Superior temporal gyrus (tissue), 1 donor: ENCODE results near the gene ARL17A.
"Not testable (repeated sequence)": the region's sequence is repeated elsewhere in the genome, so short reads cannot be mapped to it uniquely, and the experiment has no call there.

ENCODE experiments used
- DNase-seq: peaks from one replicate; pipeline ENCODE4 v3.0.0-alpha.2; 2016; ENCODE audit errors: extremely low spot score

The ARL17A gene

DNA sequence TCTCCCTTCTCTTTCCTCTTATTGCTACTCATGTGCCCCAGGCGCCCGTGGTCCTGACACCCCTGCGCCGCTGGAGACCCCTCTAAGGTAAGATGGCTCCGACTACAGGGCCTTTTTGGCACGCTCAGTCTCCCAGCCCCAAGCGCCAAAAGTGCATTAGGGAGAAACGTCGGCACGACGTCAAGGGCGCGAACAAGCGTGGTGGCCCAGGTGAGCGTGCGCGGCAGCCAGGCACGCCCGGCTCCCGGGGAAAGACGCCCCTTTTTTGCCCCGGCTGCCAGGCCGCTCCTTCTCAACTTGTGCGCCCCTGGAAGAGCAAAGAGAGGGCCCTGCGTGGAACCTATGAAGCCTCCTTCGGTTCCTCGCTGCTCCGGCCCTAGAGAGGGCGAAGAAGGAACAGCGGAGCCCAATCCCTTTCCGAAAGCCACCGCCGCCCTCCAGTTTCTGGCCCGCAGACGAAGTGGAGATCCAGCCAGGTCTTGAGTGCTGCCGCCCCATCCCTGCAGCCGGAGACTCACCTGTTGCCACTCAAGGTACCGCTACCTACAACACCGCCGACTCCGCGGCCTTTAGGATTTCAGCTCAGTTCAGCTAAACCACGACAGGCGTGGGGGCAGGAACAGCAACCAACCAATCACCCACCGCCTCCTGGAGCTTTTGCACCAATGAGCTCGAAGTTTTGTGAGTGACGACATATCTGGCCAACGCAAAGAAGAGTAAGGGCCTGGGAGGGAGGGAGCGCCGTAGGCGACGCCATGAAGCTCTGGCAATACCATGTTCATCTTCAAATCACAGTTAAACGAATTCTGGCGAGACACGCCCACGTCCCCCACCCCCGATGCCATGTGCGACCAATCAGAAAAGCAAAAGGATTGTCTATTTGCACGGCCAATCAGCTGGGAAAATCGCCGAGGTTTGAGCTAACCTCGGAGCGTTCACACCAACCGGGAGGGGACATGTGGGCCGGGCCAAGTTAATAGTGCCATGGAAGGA is at the start of gene ARL17A:
Gene ARL17A (minus strand): TSS at position 609 of the 993 bp plus-strand sequence. CDS start 3,369 bp downstream, outside the sequence.
- DNase-seq: not testable (repeated sequence)

DNA sequence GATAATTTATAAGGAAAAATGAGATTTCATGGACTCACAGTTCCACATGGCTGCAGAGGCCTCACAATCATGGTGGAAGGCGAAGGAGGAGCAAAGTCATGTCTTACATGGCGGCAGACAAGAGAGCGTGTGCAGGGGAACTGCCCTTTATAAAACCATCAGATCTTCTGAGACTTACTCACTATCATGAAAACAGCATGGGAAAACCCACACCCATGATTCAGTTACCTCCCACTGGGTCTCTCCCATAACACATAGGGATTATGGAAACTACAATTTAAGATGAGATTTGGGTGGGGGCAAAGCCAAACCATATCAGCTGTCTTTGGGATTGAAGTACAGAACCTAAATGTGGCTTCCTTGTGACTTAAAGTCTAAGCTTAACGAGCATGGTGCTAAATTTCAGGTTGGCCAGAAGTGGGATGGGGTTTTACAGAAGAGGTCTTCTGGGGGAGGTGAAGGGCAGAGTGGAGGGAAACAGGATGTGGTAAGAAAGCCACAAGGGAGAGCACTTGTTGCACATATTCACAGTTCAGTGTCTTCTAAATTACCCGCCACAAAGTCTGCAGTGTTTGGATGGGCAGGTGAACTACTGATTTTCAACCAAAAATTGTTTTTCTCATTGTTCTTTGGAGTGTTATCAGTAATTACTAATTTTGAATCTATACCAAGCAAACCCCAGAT is 49.4 kb upstream of the ARL17A start:
- DNase-seq: not testable (repeated sequence)

GRCh38 chr17:46627452-46627851 is 48.0 kb upstream of the ARL17A start:
- DNase-seq: not testable (repeated sequence)

GRCh38 chr17:46624726-46625125 is 45.2 kb upstream of the ARL17A start:
- not testable (repeated sequence) for DNase-seq

- not testable (repeated sequence) for DNase-seq
Measured at GRCh38 chr17:46623790-46624189, 44.3 kb upstream of the ARL17A start.

GRCh38 chr17:46618975-46619374 is 39.5 kb upstream of the ARL17A start:
- not testable (repeated sequence) for DNase-seq

DNA sequence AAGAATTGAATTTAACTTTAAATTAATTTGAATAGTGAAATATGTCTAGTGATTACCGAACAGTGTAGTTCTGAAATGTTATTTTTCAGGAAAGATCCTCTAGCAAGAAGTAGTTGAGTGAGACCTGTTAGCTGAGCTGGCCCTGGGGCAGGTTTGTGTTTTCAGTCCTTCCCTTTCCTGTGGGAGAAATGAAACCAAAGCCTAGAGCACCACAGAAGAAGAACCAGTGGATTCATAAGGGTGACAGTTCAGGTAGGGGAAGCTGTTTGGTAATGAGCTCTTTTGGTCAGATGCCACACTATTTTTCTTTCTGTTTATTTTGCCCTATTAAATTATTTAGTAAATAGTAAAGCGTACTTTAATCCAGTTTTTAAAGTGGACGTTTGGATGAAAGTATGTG is 37.6 kb upstream of the ARL17A start:
- DNase-seq: not testable (repeated sequence)

DNA sequence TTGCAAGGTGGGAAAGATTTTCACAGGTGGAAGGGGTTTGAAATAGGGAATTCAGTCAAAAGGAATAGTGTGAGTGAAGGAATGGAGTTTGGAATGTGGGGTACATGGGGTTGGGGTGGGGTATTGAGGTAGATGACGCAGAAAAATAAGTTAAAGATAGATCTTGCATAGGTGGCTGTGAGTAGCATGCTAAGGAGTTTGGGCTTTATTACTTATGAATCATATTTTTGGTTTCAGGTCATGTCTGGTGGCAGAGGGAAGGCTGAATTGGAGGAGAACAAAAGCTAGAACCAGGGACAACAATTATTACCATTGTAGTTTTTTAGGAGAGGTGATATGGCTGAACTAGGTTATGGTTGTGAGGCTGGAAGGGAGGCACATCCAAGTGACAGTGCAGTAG is 34.4 kb upstream of the ARL17A start:
- DNase-seq: not testable (repeated sequence)

DNA sequence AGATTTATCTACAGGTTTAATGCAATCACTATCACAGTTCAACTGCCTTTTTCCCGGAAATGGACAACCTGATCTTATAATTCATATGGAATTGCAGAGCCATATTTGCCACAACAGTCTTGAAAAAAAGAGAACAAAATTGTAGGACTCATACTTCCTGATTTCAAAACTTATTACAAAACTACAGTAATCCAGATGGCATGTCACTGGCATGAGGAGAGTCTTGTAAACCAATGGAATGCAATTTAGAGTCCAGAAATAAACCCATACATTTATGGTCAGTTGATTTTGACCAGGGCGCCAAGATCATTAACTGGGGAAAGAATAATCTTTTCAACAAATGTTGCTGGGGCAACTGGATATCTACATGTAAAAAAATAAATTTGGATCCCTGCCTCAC is 31.8 kb upstream of the ARL17A start:
- DNase-seq: not testable (repeated sequence)

DNA sequence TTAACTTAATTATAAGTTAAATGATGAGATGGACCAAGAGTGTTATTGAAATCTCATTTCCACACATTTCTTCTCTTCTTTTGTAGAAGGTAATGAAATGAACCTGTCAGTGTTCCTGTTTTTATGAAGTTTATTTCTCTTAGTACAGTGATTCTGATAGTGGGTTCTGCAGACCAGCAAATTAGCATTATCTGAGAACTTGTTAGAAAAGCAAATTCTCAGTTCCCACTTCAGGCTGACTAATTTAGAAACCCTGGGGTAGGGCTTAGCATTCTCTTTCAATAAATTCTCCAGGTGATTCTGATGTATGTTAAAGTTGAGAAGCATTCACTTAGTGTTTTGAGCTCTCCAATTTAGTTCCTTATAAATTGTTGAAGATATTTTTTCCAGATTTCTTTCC is 23.6 kb upstream of the ARL17A start:
- DNase-seq: not testable (repeated sequence)

DNA sequence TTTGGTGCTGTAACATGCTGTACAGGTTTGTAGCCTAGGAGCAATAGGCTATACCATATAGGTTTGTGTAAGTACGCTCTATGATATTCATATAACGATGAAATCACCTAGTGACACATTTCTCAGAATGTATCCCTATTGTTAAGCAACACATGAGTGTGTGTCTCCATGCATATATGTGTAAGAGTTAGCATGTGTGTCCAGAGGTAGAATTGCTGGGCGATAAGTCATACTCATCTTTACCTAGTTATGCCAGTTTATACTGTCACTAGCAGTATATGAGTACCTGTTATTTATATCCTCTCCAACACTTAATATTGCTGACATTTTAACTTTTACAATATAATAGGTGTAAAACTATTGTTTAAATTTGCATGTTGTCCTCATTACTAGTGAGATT is 21.3 kb upstream of the ARL17A start:
- not testable (repeated sequence) for DNase-seq

DNA sequence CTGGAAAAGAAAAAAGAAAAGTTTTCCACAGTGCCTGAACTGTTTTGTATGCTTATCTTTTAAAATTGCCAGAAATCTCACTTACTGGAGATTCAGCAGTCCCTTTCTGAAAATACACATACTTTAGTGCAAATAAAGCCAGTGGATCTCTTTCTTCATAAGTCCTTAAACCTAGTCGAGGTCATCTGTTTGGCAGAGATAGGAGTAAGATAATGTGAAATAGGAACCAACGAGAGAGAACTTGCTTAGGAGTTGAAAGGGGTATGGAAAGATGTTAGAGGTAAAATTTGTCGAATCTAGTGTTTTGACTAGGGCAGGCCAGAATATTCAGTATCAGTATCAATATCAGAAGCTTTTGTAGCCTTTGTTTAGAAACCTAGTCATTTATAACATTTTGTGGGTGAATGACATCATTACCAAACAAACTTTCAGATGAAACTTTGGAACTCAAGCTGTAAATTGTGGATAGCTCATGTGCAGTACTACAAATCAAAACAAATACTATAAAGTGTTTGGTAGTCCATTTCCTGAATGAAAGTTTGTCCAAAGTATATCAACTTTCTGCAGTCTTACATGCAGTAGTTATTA is 18.9 kb upstream of the ARL17A start:
- not testable (repeated sequence) for DNase-seq

DNA sequence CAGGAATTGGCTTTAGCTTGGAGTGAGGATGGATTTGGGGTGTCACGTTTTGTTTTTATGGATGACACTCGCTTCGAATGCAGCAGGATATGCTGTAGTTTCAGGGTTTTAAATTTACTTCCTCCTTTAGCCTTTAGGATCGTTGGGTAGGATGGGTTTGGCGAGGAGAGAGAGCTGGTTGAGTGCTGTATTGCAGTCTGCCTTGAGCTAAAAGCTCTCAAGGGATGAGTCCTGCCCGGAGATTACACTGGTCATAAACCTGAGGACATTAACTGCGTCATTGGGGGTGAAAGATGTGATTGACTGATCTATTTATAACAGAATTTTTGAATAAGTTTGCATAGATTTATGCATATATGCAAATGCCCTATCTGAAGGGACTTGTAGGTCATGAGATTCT is 11.8 kb upstream of the ARL17A start:
- DNase-seq: not testable (repeated sequence)

DNA sequence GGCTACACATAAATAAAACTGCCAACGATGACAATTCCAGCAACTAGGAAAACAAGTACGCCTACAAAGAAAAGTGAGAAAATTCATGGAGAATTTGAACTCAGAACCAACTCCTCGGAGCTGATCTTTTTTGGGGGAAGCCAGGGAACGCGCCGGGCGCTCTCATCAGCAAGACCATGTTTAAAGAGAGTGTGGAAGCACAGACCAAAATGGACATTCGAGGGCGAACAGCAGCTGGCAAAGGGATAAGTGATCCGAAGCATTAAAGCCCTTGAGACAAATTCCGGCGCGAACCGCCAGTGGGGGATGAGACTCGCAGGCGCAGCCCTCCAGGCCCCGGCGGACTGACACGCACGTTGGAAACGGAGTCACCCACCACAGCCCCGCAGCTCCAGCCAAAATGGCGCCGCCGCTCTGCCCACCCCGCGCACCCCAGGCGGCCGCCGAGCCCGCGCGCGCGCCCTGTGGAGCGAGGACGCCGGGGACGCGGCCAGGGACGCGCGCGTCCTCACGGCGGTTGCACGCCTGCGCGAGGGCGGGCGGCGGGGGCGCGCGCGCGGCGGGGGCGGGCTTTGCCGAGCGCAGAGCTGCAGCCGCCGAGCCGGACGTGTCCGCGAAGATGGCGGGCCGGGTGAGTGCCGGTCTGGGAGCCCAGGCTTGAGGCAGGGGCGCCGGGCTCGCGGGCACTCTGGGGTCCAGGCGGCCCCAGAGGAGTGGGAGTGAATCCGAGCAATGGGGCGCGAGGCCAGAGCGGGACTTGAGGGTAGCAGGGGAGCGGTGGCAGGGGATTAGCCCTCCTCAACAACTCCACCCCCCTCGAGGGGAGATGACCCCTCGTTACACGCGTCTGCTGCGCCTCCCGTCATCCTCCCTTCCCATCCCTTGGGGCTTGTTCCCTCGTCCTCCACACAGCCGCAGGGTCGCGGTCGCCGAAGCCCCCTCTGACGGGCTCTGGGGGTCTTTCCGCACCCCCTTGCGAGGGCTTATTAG is 11.0 kb upstream of the ARL17A start, which contains the start of gene NSF:
Gene NSF (plus strand): TSS at position 513 of the 990 bp plus-strand sequence. CDS start 107 bp downstream, at position 620.
- DNase-seq: not testable (repeated sequence)

GRCh38 chr17:46585444-46585843 is 6.0 kb upstream of the ARL17A start:
- DNase-seq: not testable (repeated sequence)

DNA sequence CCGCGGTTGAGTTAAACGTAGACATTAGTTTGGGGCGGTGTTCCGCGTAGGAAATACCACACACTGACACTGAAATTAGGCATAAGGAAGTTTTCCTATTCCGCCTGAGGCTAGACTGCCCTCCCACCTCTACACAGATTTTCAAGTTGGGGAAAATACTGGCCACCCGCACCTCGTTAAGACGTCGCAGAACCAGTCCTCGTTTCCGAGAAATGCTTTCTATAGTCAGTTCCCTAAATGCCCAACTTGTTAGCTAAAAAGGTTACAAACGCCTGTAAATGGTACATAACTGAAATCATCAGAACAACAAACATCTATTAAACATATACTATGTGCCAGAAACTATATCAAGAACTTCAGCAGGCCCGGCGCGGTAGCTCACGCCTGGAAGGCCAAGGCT is 591 bp upstream of the ARL17A start:
- DNase-seq: not testable (repeated sequence)

- DNase-seq: not testable (repeated sequence)
Measured at GRCh38 chr17:46571796-46572195, 7.7 kb downstream of the ARL17A start.

DNA sequence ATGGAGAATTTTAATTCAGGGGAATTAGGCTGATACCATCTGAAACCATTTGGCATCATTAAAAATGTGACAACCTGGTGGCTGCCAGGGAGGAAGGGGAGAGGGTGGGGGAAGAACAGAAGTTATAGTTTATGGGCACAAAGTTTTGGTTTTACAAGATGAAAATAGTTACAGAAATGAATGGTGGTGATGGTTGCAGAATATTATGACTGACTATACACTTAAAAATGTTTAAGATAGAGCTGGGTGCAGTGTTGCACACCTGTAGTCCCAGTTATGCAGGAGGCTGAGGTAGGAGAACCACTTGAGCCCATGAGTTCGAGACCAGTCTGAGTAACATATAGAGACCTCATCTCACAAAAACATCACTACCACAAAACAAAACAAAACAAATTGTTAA is 12.5 kb downstream of the ARL17A start:
- DNase-seq: not testable (repeated sequence)

GRCh38 chr17:46566284-46566683 is 13.2 kb downstream of the ARL17A start:
- not testable (repeated sequence) for DNase-seq

GRCh38 chr17:46560048-46560447 is 19.4 kb downstream of the ARL17A start:
- DNase-seq: not testable (repeated sequence)

DNA sequence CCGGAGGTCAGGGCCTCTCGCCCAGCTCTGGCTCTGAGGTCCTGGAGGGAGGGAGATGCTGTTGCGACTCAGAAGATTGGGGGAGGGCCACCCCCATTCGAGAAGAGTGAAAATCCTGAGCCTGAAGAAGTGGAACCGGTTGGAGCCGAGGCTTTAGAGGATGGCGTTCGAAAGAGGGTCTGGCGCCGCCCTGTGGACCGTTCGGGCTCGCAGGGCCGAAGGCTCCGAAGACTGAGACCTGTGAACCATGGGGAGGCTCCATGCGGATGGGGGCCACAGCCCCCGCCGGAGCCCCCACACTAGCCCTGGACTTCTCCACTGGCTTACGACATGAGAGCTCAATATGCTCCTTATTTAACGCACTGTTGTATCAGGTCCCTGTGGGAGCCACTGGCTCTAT is 20.3 kb downstream of the ARL17A start:
- DNase-seq: not testable (repeated sequence)
